HG02884 (cell line): ENCODE measurements around the gene NR1D2.
"Not testable (repeated sequence)": the region's sequence is repeated elsewhere in the genome, so short reads cannot be mapped to it uniquely, and the experiment has no call there.

Source experiments
- ATAC-seq: cut with Tn5 transposase; IDR thresholded peaks from one replicate; pipeline ENCODE4 v1.9.1; 2021; ENCODE audit warnings: mild to moderate bottlenecking, moderate library complexity; ENCODE audit not compliant: unreplicated experiment

NR1D2 gene

DNA sequence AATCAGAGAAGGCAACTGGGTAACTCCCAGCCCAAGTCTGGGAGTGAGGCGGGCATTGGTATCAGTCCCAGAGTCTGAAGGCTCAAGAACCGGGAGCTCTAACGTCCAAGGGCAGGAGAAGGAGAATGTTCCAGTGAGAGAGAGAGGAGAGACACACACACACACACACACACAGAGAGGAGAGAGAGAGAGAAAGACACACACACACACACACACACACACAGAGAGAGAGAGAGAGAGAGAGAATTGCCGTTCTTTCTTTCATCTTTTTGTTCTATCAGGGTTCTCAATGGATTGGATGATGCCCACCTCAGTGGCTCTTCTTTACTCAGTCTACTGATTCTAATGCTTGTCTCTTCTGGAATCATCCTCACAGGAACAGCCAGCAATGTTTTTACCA is 57.0 kb downstream of the NR1D2 start:
- no peak for ATAC-seq

DNA sequence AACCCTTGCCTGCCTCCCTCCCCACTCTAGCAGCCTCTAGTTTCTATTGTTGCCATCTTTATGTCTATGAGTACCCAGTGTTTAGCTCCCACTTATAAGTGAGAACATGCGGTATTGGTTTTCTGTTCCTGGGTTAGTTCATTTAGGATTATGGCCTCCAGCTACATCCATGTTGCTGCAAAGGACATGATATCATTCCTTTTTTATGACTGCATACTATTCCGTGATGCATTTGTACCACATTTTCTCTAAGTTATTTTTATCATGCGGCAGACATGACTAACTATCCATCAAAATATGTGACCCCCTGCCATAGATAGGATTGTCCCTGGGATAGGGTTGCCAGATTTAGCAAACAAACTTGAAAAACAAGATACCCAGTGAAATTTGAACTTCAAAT is 58.4 kb downstream of the NR1D2 start:
- ATAC-seq, result no peak

DNA sequence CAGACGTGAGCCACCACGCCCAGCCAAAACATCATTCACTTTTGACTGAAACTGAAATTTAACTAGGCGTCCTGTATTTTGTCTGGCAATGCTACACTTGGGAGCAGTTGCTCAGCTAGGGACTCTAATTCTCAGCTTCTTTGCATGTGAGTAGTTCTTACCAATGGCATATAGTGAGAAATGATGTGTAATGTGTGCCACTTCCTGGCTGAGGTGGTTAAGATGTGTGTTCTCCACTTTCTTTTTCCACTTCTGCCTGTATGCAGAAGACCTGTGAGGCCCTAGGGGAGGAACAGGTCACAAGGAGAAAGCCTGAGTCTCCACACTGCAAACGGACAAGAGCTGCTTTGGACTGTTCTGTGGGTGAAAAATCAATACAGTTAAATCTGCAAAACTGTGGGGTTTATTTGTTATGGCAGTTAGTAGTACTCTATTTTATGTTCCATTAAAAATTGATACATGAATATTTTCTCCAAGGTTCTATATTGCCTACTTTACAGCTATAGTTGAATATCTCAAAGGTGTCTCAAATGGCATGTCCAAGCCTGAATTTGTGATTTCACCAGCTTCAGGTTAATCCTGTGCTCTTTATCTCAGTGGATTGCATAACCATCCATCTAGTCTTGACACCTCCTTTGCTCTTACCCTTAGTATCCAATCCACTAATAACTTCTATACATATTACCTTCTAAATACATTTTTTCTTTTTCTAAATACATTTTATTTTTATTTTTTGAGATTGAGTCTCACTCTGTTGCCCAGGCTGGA is 59.3 kb downstream of the NR1D2 start:
- peak; percentile 81 for ATAC-seq

DNA sequence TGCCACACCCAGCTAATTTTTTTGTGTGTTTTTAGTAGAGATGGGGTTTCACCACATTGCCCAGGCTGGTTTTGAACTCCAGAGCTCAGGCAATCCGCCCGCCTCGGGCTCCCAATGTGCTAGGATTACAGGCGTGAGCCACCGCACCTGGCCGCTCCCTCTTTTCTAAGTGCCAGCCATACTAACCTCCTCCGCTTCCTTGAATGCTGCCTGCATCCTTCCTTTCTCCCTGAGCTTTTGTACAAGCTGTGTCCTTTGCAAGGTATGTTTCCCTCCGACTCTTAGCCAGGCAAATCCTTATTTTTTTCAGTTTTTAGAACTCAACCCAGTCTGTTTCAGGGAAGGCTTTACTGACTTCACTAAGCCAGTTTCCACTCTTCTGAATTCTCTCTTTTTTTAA is 60.6 kb downstream of the NR1D2 start:
- ATAC-seq, result no peak

DNA sequence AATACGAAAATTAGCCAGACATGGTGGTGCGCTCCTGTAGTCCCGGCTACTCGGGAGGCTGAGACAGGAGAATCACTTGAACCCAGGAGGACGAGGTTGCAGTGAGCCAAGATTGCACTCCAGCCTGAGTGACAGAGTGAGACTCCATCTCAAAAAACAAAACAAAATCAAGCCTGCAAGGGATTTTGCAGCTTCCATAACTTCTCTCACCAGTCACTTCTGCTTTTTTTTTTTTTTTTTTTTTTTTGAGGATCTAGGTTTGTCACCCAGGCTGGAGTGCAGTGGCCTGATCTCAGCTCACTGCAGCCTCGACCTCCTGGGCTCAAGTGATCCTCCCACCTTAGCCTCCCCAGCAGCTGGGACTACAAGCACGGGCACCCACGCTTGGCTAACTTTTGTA is 65.7 kb downstream of the NR1D2 start:
- ATAC-seq, result not testable (repeated sequence)

DNA sequence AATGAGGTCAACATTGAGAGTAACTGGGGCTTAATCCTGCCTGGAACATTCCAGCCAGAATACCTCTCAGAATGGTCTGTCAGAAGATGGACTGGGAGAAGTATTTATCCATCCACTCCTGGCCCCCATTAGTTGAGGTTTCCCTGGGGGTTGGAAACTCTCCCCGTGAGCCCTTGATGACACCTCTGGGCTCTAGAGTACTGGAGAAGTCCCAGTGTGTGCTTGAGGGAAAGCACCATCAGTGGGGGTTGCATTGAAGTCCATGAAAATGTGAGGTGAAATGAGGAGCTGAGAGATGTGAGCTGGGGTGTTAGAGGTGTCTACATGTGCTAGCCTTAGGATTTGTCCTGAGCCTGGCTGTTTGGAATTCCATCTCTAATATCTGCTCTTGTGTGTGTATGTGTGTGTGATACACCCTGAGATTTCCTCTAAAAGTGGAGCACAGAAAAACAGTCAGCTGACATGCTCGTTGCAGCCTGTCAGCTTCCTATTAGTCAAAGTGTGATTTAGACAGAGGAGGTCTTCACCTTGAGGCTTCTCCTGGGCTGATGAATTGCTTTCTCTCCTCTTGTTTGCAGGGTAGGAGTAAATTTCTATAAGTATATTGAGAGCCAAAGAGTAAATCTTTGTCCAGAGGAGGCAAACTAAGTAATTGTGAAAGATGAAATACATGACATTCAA is 67.6 kb downstream of the NR1D2 start:
- peak; percentile 55 for ATAC-seq

DNA sequence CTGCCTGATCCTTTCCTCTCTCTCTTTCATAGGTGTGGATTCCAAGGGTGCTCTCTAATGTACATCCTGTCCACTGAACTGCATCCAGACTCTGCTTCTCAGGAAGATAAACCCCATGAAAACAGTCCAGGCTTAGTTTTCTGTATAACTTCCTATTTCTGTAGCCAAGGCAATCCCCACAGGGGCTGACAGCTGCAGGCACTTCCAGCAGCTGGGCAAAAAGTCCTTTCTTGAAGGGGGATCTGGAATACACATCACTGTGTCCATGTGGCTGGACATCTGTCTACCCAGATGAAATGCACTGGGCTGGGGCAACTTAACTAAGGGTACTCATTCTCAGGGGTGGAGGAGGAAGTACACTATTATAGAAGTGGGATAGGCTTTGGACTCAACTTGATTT is 72.2 kb downstream of the NR1D2 start:
- ATAC-seq, result no peak

DNA sequence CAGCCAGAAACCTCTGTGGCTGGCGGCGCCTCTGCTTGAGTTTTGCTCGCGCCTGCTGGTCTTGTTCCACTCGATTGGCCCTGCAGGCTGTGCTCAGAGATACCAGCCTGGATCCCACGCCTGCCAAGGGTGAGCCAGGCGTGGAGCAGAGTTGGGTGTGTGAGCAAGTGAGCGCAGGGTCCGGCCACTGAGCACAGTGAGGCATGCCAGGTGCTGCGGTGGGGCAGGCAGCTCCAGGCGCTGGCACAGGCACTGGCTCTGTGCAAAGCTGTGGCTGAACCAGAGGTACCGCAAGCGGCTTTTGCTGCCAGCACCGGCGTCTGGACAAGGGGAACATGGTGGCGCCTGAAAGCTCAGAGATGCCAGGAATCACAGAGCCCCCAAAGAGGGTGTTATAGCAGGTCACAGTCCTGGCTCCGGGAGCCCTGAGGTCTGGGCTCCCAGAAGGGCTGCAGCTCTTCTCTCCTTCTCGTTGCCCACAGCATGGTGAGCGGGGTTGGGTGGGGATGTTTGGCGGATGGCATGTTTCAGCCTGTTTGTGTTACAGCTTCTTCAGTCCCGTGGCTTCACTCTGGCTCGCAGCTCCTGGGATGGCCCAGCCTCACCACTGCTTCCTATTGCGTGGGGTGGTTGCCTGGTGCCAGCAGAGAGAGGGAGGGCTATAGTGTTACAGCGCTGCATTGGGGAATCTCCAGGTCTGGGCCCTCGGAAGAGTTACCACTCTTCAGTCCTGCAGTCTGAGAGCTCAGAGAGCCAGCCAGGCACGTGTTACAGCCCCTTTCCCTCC is 73.9 kb downstream of the NR1D2 start:
- no peak for ATAC-seq

DNA sequence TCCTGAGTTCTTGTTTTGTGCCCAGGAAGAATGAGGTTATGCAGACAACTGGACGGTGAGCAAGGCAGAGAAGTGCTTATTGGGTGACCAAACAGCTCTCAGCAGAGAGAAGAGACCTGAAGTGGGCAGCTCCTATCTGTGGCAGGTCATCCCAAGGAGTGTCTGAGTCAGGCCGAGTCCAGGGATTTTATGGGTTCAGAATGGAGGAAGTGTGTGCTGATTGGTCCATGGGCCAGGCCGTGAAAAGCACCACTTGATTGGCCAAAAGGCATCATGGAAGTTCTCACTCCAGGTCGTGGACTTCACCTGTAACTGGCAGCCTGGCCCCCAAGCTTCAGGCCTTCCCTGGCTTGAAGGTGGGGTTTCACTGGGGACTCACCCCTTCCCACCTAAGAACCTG is 74.5 kb downstream of the NR1D2 start:
- ATAC-seq, result no peak

DNA sequence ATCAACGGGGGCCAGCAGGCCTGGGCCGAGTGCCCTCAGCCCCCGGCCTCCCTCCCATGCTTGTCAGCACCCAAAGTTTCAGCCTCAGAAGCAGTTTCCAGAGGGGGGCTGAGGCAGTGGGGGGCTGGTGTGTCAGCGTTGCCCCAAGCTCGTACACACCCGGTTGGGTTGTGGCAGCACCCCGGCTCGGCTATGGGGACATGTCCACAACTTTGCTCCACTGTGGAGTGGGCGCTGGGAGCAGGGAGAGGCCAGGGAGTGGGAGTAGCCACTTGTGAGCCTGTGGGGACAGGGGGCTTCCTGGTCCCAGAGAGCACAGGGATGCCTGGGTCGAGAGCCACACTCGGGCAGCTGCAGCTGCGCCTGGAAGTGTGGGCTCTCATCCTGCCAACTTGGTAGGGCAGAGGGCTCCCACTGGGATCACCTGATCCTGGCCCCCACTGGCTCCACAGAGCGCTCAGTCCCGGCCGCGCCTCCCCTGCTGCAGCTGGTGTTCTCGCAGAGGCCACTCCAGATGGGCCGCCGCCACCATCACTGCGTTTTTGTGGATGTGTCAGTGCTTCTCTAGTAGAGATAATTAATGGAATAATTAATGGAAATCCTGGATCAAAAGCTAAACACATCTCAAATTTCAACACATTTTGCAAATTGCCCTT is 75.1 kb downstream of the NR1D2 start:
- ATAC-seq, result no peak

DNA sequence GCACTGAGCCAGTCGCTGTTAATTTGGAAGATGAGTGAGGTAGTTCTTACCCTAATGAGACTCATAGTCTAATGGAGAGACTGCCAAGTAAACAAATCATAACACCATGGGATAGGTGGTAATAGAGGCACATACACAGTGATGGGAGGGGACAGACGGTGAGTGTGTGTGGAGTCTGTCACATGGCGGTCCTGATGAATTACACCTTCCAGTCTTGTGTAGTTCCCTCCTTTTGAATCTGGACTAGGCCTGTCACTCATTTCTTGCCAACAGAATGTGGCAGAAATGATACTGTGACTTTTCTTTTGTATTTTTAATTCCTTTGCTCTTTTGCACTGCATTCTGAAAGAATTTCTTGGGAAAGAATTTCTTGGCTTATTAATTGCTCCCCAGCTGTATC is 78.1 kb downstream of the NR1D2 start:
- no peak for ATAC-seq

DNA sequence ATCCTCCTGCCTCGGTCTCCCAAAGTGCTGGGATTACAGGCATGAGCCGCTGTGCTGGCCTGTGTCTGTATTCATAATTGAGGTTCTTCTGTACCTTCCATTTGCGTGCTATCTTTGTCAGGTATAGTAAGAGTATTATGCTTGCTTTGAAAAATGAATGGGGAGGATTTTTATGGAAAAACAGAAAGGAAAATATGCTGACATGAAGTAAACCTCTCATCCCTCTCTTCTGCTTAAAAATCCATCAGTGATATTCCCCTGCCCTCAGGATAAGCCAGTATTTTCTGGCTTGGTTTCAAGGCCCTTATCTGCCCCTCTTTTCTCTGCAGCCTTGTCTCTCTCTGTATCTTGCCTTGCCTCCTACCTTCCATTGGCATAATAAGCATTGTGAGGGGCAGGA is 80.7 kb downstream of the NR1D2 start:
- no peak for ATAC-seq

DNA sequence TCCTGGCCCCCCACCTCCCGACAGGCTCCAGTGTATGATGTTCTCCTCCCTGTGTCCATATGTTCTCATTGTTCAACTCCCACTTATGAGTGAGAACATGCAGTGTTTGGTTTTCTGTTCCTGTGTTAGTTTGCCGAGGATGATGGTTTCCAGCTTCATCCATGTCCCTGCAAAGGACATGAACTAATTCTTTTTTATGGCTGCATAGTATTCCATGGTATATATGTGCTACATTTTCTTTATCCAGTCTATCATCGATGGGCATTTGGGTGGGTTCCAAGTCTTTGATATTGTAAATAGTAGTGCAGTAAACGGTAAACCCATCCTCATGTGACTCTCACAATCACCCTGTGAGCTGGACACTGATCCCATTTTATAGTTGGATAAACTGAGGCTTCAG is 81.6 kb downstream of the NR1D2 start:
- ATAC-seq, result not testable (repeated sequence)

DNA sequence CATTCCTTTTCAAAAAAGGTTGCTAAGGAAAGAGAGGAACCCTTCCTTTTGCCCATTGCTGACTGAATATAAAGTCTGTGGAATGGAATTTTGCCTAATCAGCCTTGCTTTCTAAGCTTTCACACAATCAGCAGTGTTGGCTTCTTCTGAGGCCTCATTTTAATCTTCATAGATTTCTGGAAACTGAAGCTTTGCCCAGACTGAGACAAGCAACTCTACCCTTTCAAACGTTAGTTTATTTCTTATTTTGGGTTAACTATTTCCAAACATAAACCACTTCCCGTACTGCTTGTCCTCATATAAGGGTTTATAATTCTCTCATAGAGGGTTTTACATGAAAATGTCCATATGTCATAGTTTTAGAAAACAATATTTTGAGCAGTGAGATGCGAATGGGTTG is 82.9 kb downstream of the NR1D2 start:
- ATAC-seq, result no peak
